NCI-H2196 (cell line): ENCODE results near the gene AP5B1.

ENCODE experiments used
- DNase-seq: peaks from one replicate; lab custom pipeline; 2025; ENCODE audit not compliant: unreplicated experiment; lab: John Stamatoyannopoulos, UW

AP5B1 gene

GRCh38 chr11:65801153-65801987 lies 20.6 kb upstream of the AP5B1 start:
- no peak for DNase-seq

GRCh38 chr11:65798882-65799281 lies 18.1 kb upstream of the AP5B1 start:
- no peak for DNase-seq

GRCh38 chr11:65797711-65798110 lies 16.9 kb upstream of the AP5B1 start:
- no peak for DNase-seq

DNA sequence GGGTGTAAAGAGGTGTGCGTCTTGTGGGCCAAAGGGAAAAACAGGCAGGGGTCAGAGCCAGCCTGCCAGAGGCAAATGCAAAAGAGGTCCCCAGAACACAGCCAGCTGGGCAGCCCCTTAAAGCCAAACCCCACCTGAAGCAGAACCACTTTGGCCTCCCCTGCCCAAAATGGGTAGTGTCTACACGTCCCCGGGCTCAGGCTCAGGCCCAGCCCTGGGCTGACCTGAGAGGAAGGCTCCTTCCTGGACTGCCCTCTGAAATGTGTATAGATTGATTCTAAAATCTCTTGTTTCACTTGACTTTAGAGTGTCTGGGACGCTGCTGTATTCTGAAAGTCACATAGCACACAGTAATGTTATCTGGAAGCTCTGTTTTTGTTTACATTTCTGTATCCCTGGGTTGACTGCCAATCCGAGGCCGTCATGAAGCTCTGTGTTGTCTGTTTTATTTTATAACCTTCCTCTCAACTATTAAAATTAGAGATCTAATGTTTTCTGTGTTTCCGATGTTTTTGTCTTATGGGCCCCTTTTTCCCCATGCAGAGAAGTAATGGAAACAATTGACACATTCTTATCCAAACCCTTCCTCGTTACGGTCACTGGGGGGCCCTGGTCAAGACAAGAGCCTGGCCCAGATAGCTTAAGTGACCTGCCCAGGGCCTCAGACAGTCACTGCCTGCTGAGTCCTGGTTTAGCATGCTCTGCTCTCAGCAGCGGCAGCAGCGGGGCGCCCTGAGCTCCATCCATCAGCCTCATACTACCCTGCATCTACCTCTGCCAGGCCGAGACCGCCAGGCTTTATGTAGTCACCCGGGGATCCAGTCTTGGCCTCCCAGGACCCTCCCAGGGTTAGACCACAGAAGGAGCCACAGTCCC lies 16.2 kb upstream of the AP5B1 start:
- no peak for DNase-seq

GRCh38 chr11:65794570-65795510 lies 14.1 kb upstream of the AP5B1 start:
- no peak for DNase-seq

- DNase-seq = peak; percentile 38
Observed at GRCh38 chr11:65793625-65794400, 13.0 kb upstream of the AP5B1 start.

DNA sequence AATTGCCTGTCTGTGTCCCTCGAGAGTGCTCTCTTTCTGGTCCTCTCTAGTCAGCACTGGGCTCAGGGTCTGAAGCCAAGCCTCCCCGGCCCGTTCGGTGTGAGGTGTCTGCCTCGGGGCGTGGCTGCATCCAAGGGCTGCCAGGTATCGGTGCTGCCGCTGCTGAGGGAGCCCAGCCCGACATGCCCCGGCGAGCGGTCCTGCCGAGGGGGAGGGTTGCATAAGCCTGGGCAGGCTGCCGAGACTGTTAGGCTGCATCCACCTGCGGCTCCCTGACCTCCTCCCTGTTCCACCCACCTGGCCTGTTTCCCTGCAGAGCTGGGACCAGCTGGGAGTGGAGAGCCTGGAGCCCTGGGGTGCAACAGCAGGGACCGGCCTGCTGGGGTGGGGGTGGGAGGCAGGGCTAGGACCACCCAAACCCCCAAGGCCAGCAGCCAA lies 12.4 kb upstream of the AP5B1 start:
- DNase-seq = peak; percentile 89

DNA sequence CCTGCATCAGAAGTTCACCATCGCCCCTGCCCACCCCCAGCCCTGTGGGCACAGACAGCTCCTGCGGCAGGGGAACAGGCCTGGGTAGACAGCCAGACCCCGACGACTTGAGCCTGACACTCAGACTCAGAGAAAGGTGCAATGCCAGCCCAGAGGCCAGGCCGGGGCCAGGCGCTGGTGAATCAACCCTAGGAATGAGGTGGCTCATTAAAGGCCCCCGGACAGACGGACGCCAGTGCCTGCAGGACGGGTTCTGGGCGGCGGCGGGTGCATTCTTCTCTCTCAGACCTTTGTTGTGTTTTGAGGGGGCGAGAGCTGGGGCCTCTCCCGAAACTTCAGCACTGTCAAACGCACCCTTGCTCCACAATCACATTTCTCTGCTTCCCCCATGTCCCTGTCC lies 11.7 kb upstream of the AP5B1 start:
- DNase-seq = no peak

DNA sequence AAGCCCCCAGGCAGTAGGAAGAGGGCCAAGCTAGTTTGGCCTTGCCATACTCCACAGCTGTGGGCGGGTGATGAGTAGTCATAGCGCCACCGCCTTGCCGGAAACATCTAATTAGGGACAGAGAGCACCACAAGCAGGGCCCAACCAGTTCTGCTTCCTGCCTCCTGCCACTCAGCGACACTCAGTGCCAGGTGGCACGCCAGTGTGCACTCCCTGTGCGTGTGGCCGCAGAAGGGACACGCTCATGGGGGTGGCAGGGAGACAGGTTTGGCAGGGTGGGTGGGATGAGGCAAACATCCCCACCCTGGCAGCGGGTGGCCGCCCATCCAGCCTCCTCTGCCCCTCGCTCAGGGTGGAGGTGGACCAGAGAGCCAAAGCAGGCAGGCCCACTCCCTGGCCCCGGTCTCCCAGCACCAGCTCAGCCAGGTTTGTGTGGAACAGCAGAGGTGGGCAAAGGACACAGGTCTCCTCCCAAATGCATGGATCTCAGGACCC lies 11.0 kb upstream of the AP5B1 start:
- DNase-seq = peak; percentile 54

DNA sequence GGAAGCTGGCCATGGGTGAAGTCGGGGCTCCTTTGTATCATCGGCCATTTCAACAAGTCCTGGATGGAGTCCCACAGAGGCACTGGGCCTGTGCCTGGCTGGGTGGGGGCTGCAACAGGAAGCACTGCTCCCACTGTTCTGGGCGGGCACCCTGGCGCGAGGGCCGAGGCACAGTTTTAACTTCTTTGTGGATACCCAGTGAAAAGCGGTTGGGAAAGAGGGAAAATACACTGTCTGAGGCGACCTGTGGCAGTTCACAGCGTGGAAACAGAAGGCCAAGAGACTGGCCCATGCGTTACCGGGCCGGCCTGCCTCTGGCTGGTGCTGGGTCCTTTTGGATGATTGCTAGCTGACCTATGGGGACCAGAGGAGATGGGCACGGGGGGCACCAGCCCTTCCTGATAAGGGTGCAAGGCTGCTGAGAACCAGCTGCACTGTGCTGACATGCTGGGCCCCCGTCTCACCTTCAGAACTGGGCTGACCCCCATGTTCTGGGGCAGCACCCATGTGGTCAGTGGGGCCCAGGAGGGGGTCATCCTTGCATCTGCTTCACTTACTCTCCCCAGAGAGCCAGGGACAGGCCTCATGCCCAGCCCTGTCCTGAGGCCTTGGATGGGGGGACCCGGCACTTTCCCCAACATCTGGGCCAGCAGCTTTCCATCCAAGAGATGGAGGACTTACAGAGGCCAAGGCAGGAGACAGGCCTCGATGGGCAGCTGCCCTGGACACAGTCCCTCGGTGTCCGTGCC lies 10.3 kb upstream of the AP5B1 start:
- DNase-seq = no peak

DNA sequence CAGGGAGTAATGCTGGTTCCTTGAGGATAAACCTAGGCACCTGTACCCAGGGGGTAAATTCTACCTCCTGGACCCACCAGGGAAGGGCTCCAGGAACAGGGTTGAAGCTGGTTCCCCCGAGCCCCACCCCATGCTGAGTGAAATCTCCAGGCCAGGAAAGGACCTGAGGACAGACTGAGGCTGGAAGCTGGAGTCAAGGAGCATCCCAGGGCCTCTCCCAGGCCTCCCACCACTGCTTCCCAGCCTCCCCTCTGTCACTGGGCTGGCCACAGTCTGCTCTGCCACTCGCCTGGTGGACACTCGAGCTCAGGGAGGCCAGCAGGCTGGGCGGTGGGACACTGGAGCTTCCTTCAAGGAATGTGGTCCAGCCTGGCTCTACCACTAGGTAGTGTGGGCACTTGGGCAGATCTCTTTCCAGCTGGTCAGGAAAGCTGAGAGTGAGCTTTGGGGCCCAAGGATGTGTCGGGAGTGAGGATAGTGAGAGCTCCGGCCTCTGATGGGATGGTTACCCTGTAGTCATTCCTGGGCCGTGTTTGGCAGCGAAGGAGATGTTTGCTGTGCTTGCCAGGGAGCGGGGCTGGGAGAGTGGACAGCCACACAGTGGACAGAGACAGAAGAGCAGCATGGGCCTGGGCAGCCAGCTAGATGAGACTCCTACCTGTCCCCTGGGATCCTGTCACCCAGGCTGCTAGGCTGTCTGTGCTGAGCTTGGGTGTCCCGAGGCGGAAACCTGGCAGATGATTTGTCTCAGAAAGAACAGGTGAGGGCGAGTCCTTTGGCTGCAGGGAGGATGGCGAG lies 9.5 kb upstream of the AP5B1 start:
- no peak for DNase-seq

DNA sequence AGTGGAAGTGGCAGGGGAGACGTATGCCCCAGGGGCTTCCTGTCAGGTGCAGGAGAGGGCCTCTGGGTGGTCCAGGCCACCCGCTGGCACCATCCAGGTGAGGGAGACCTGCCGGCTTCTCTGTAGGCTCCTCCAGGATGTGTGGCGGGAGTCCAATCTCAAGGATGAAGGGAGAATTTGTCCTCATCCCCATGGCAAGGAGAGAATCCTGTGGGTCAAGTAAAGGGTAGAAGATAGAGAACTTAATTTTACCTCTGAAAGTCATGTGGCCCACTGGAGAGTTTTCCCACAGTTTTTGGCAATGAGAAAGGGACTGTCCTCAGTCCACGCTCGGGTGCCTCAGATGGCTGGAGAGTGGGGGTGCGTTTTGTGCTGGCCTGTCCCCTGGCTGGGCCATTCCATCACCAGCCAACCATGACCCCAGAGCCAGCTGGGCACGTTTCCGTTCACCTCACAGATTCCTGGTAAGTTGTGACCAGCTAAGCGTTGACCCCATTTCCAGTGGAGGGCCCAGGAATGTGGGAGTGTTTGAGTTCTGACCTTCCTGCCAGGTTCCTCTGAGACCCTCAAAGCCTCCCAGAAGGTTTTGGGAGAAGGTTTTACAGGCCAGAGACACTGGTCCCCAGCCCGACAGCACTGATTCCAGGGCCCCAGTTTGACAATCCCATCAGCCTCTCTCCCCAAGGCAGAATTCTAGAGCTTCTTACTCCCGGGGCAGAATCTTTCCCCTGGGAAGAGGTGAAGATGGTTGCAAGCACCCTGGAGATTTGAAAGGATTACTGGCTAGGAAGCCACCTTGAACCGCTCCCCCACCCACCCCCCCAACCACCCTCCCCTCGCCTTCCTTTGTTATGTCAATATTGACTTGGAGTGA lies 8.7 kb upstream of the AP5B1 start:
- DNase-seq = no peak

- no peak for DNase-seq
Observed at GRCh38 chr11:65788821-65789220, 8.0 kb upstream of the AP5B1 start.

DNA sequence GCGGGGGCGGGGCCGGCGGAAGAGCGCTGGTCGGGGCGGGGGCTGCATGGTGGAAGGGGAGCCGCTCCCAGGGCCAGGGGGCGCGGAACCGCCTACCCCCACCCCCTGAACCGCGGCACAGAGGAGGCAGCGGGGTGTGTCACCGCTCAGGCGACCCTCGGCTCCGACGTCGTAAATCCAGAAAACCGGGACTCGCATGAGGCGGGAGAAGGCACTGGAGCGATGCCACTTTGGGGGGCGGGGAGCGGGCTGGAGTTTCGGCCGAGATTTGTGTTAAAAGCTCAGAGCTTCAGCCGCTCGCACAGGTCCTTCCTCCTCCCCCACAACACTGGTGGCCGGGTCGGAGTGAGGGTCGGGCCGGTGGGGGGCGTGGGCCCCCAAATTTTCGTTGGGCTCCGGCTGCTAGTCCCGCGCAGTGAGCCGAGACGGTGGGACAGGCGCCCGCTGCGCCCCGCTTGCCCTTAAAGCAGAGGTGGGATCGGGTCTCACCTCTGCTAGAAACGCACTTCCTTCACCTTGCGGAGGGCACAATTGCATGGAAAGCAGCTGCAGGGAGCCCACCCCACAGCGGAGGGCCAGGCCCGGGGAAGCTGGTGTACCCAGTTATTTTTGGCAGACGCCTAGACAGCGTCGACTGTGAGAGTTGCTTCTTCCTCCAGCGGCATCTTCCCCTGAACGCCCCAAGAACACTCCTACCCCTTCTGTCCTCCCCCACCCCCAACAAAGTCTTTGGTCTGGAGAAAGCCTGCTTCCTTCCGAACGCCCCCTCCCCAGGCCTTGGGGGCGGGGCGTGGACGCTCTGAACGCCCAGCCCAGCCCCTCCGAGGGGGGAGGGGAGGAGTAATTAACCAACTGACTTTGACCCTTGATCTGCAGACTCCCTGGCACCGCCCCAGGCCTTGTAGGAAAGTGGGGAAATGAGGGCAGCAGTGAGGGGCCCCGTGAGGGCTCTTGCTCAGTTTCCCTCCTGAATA lies 7.2 kb upstream of the AP5B1 start:
- no peak for DNase-seq

- peak; percentile 74 for DNase-seq
Observed at GRCh38 chr11:65786786-65787636, 6.2 kb upstream of the AP5B1 start, which contains the start of gene OVOL1. Gene OVOL1, plus strand, starts transcription at chr11:65787063. Its CDS starts 311 bp downstream, at chr11:65787374.
